IPS-20b (cell line): ENCODE data around the gene TPCN2.

ENCODE experiments used
- H3K27ac ChIP-seq: one replicate; pipeline ENCODE4 v1.5.1; 2013; ENCODE audit warnings: low read length
- H3K27me3 ChIP-seq: 2 replicates; pipeline ENCODE4 v1.6.1; 2013; ENCODE audit warnings: mild to moderate bottlenecking, low read length, inconsistent platforms; ENCODE audit not compliant: insufficient read depth
- H3K36me3 ChIP-seq: 2 replicates; pipeline ENCODE4 v1.6.1; 2013; ENCODE audit warnings: low read depth, mild to moderate bottlenecking, inconsistent platforms, low read length, moderate library complexity; ENCODE audit not compliant: insufficient read depth
- H3K4me1 ChIP-seq: 2 replicates; pipeline ENCODE4 v1.6.1; 2013; ENCODE audit warnings: mild to moderate bottlenecking, control low read depth, inconsistent platforms, low read length, moderate library complexity; ENCODE audit not compliant: insufficient read depth
- H3K4me3 ChIP-seq: 2 replicates; pipeline ENCODE4 v1.5.1; 2013; ENCODE audit warnings: mild to moderate bottlenecking, low read length, inconsistent platforms
- H3K9ac ChIP-seq: 2 replicates; pipeline ENCODE4 v1.6.1; 2013; ENCODE audit warnings: low read depth, mild to moderate bottlenecking, inconsistent platforms, low read length, moderate library complexity
- H3K9me3 ChIP-seq: 2 replicates; pipeline ENCODE4 v1.6.1; 2013; ENCODE audit warnings: mild to moderate bottlenecking, low read depth, low read length, inconsistent platforms; ENCODE audit not compliant: insufficient read depth

TPCN2 gene

DNA sequence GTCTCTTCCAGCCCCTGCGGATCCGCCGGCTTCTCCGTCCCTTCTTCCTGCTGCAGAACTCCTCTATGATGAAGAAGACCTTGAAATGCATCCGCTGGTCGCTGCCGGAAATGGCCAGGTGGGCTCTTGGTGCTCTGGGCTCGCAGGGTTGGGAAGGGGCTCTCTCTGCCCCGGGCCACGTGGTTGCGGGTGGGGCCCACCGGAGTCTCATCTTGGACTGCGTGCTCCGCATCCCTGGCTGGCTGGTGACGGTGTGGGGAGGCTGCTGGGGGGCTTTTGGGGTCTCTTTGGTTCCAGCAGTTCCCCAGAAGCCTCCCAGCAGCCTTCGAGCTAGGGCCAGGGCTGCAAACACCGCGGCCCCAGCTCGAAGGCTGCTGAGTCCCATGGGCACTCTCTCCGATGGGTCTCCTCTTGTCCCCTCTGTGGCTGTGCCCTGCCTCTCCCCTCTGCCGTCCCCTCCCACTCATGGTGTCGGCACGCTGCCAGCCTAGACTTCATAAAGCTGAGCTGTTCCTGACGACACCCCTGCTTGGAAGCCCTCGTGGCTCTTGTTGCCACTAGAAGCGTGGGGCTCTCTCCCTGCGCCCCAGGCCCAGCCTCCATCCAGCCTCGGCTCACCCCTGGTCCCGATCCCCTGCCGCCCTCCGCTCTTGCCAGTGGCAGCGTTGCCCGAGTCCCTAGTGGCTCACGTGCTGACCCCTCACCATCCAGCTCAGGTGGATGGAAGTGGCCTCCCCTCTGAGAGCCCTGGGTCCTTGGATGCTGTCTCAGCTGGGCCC lies 14.3 kb downstream of the TPCN2 start:
- H3K27ac ChIP-seq, result no peak overlapping the region
- H3K36me3 ChIP-seq, result peaks cover 14% of the 10 kb centered on the region; the same call in 1 of the 2 replicates
- no peak overlapping the region for H3K9ac ChIP-seq
- no peak overlapping the region for H3K4me3 ChIP-seq
- no peaks in the 10 kb centered on the region for H3K9me3 ChIP-seq
- no peaks in the 10 kb centered on the region for H3K4me1 ChIP-seq
- no peaks in the 10 kb centered on the region for H3K27me3 ChIP-seq

DNA sequence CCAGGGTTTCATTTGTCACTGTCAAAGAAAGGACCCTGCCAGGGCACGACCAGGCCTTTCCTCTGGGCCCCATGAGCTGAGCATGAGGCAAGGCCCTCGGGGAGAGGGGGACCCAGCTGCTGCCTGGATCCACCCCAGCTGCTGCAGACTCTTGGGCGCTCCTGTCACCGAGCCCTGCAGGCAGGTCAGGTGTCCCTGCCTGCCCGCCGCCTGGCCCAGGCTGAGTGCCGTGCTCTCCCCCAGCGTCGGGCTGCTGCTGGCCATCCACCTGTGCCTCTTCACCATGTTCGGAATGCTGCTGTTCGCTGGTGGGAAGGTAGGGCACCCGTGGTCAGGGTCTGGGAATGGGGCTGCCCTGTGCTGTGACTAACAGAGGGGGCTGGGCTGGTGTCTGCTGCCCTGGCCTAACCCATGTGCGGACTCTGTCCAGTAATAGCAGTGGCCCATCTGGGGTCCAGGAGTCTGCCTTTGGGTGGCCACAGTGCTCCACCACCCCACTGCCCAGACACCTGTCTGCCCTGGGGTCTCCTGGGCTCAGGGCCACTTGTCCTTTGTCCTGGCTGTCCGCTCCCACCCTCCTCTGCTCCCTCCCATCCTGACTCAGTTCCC lies 15.0 kb downstream of the TPCN2 start:
- Histone ChIP-seq H3K27ac (no peak overlapping the region), H3K27me3 (no peaks in the 10 kb centered on the region), H3K9ac (no peak overlapping the region), H3K4me1 (no peaks in the 10 kb centered on the region), H3K4me3 (no peak overlapping the region), H3K9me3 (no peaks in the 10 kb centered on the region), H3K36me3 (peaks cover 14% of the 10 kb centered on the region; the same call in 1 of the 2 replicates)

DNA sequence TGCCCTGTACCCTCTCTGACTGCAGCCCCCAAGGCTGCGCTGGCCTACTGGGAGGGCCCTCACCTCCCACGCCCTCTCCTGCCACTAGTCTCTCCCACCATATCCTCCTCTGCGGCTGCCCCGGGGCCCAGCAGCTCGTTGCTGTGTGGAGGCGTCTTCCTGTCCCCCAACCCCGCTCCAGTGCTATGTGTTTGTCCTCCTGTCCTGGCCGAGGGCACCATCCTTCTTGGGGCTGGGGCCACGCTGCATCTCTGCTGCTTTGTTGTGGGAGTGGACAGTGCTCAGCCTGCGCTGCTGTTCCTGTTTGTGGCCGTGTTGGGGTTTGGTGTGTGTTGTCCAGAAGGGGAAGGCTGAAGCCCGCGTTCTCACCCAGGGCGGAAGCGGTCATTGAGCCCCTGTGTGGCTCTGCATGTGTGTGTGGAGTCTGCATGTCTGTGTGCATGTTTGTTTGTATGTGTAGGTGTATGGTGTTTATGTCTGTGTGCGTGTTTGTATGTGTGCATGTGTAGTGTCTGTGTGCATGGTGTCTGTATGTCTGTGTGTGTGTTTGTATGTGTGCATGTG lies 15.7 kb downstream of the TPCN2 start:
- H3K4me1 ChIP-seq, result no peaks in the 10 kb centered on the region
- H3K27me3 ChIP-seq, result no peaks in the 10 kb centered on the region
- H3K4me3 ChIP-seq, result no peak overlapping the region
- H3K36me3 ChIP-seq, result peaks cover 12% of the 10 kb centered on the region; the same call in 1 of the 2 replicates
- no peak overlapping the region for H3K9ac ChIP-seq
- no peaks in the 10 kb centered on the region for H3K9me3 ChIP-seq
- H3K27ac ChIP-seq, result no peak overlapping the region

DNA sequence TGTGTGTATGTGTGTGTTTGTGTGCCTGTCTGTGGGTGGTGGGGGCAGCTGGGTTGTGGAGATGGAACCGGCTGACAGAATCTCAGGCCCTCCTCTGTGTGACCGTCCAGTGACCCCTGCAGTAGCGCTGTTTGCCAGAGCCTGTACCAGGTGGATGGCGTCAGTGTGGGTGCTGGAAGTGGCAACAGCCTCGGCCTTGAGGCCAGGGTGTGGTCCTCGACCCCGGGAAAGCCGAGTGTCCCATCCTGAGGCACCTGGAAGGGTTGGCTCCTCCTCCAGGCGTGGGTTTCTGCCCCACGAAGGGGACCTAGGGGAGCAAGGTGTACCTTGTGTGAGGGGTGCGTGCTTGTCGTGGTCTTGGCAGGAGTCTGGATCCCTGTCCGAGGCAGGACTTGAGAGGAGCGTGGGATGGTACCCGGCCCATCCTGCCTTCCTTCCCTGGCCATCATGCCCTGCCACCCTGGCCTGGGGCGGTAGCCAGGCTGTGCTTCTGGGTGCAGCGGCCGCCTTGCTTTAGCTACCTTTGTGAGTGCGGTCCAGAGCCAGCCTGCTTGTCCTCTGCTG lies 16.5 kb downstream of the TPCN2 start:
- H3K4me3 ChIP-seq, result no peak overlapping the region
- no peaks in the 10 kb centered on the region for H3K27me3 ChIP-seq
- H3K9me3 ChIP-seq, result no peaks in the 10 kb centered on the region
- H3K9ac ChIP-seq, result no peak overlapping the region
- no peaks in the 10 kb centered on the region for H3K4me1 ChIP-seq
- H3K36me3 ChIP-seq, result peaks cover 7% of the 10 kb centered on the region; the same call in 1 of the 2 replicates
- H3K27ac ChIP-seq, result no peak overlapping the region

DNA sequence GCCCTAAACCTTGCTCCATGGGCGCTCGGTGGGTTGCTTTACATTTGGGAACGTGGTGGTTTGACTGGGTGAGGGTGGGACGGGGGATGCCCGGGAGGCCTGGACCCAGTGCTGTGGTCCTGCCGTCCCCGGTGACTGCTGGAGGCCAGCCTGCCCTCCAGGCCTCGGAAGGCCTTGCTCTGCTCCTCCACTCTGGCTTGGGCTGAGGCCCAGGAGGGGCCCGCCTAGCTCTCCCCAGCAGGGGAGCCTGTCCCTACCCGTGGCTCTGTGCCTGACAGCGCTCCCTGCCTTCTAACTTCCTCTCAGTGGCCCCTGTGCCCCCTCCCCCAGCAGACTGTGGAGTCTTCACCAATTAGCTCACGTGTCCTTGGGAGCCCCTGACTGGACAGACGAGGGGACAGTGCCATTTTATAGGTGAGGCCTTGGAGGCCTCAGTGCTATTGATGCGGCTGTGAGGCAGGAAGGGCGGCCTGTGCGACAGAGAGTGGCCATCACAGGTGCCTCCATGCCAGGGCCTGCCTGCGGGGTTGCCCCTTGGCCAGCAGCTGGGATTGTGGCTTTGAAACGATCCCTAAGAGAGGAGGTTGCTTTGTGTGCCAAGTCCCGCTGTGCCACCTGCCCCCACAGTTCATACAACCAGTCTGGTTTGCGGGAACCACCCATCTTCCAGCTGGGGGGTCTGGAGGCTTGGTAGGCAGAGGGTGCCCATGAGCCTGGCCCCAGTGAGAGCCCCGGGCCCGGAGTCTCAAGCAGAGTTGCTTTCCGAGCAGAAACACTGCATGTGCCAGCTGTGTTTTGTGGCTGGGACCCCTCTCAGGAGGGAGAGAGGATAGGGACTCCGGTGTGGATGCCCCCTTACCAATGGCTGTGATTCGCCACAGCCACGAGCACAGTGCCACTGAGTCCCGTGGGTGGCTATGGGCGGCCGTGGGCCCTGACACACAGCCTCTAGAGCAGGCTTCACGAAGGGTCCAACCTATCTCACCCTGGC lies 17.7 kb downstream of the TPCN2 start:
- H3K27ac ChIP-seq, result no peak overlapping the region
- no peaks in the 10 kb centered on the region for H3K27me3 ChIP-seq

DNA sequence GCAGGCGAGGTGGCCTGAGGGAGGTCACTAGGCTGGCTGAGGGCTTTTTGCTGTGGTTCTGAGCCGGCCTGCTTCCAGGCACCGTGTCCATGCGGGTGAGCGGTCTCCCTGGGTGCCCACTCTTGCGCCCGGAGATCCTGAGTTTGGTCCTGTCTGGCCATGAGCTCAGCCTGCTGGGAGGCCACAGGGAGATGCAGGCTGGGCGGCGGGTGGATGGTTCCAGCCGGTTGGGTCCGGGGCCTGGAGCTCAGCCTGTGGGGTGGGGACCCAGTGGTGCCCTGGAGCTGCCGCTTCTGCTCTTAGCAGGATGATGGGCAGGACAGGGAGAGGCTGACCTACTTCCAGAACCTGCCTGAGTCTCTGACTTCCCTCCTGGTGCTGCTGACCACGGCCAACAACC lies 18.5 kb downstream of the TPCN2 start:
- H3K9me3 ChIP-seq, result no peaks in the 10 kb centered on the region
- H3K27ac ChIP-seq, result no peak overlapping the region
- no peak overlapping the region for H3K9ac ChIP-seq
- H3K36me3 ChIP-seq, result peaks cover 19% of the 10 kb centered on the region
- no peaks in the 10 kb centered on the region for H3K4me1 ChIP-seq
- H3K27me3 ChIP-seq, result no peaks in the 10 kb centered on the region
- H3K4me3 ChIP-seq, result no peak overlapping the region

More for the DNA sequence above, 17.7 kb downstream of the TPCN2 start:
- no peak overlapping the region for H3K4me3 ChIP-seq
- no peaks in the 10 kb centered on the region for H3K4me1 ChIP-seq
- H3K9me3 ChIP-seq, result no peaks in the 10 kb centered on the region
- H3K36me3 ChIP-seq, result peaks cover 19% of the 10 kb centered on the region
- H3K9ac ChIP-seq, result no peak overlapping the region

DNA sequence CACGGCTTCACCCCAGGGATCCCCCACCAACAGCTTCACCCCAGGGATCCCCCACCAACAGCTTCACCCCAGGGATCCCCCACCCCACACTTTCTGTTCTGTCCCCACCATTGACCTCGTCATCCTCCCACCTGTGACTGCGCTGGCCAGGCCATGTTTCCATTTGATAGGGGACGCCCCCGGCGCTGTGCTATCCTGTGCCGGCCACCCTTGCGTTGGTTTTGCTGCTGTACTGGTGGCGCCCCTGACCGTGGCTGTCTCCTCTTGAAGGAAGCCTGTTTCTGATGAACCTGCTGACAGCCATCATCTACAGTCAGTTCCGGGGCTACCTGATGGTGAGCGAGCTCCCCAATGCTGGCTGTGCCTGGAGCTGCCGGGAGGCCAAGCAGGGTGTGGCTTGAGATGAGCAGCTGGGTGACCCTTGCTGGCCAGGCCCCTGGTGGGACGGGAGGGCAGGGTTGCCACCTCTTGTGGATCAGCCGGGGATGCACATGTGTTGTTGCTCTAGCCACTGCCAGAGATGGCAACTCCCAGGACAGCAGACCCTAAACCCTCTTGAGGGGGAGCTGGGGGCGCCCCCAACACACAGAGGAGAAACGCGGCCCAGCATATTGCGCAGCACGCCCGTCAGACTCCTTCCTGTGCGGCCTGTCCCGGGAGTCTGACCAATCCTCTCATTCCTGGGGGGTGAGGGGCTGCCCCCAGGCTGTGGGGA lies 22.5 kb downstream of the TPCN2 start:
- Histone ChIP-seq H3K4me3 (no peak overlapping the region), H3K36me3 (peaks cover 25% of the 10 kb centered on the region; the same call in 1 of the 2 replicates)

DNA sequence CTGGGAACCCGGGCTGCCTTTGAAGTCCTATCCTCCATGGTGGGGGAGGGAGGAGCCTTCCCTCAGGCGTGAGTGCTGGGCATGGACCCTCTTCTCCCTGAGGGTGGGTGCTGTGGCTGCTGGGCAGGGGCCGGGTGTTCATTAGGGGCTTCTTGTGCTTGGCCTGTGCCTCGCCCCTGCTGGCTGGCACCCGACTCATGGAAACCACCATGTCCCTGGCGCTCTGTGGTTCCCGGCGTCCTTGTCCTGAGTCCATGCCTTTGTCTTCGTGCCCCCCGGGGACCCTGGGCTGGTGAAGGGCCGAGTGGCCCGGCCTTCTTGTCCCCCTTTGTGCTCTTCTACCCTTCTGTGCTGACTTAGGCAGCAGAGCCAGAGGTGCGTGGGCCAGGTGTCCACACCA lies 23.2 kb downstream of the TPCN2 start:
- Histone ChIP-seq H3K9ac (no peak overlapping the region), H3K4me3 (no peak overlapping the region), H3K36me3 (peaks cover 25% of the 10 kb centered on the region; the same call in 1 of the 2 replicates), H3K4me1 (no peaks in the 10 kb centered on the region), H3K27ac (no peak overlapping the region), H3K9me3 (no peaks in the 10 kb centered on the region), H3K27me3 (no peaks in the 10 kb centered on the region)

More for the DNA sequence above, 22.5 kb downstream of the TPCN2 start:
- Histone ChIP-seq H3K9ac (no peak overlapping the region), H3K4me1 (no peaks in the 10 kb centered on the region), H3K9me3 (no peaks in the 10 kb centered on the region), H3K27me3 (no peaks in the 10 kb centered on the region), H3K27ac (no peak overlapping the region)

DNA sequence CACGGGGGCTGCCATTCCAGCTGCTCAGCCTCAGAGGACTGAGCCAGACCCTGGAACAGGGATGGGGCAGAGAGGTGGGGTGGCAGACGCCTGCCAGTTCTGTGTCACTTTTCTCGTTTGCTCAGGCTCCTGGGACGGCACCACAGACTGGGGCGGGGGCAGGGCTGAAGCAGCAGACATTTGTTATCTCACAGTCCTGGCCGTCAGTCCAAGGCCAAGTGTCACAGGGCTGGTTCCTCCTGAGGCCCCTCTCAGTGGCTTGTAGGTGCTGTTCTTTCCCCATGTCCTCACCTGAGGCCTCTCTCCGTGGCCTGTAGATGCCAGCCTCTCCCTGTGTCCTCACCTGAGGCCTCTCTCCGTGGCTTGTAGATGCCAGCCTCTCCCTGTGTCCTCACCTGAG lies 24.7 kb downstream of the TPCN2 start:
- no peaks in the 10 kb centered on the region for H3K4me1 ChIP-seq
- H3K9me3 ChIP-seq, result no peaks in the 10 kb centered on the region
- no peak overlapping the region for H3K4me3 ChIP-seq
- H3K27me3 ChIP-seq, result no peaks in the 10 kb centered on the region
- H3K27ac ChIP-seq, result no peak overlapping the region
- no peak overlapping the region for H3K9ac ChIP-seq
- H3K36me3 ChIP-seq, result peaks cover 28% of the 10 kb centered on the region

DNA sequence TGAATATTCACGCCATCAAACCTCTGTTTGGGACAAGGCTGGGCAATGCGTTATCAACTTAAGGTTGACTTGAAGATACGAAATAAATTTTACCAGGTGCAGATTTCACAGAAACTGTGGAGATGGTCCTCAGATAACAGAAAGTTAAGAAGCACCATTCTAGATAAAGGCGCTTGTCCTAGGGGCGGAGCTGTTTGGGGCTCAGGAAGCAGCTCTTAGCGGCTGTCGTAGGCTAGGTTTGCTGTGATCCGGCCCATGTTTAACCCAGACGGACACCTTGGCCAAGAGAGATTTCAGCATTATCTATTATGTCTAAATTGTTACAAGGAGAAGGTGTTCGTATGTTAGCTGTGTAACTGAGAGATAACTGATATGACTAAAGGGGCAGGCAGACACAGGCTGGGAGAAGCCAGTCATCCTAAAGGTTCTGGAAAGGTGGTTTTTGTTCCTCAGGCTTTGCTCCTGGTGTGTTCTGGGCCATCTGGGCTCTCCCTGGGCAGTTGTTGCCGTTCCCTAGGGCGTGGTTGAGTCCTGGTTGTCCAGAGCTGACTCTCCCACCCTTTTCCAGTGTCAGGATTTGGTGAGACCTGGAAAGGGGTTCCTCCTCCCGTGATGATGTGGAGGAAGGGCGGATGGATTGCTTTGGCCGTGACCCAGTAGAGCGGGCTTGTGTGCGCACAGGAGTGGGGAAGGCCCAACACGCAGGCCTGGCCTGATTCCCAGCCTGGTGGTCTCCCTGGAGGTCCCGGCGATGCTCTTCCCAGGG lies 25.8 kb downstream of the TPCN2 start:
- Histone ChIP-seq H3K27ac (no peak overlapping the region), H3K27me3 (no peaks in the 10 kb centered on the region), H3K9me3 (no peaks in the 10 kb centered on the region), H3K4me1 (no peaks in the 10 kb centered on the region), H3K4me3 (no peak overlapping the region), H3K36me3 (peaks cover 34% of the 10 kb centered on the region), H3K9ac (no peak overlapping the region)
